OCI-LY1 (cell line): ENCODE results near the gene VLDLR.

Experiments used
- CTCF ChIP-seq: fragments of 200-600 bp; sonication (generic), shearing (Covaris generic); IDR thresholded peaks from 2 replicates; pipeline ENCODE4 v1.5.1; 2017; ENCODE audit warnings: mild to moderate bottlenecking, antibody characterized with exemption, low read length, moderate library complexity, mixed read lengths
- EZH2 ChIP-seq: fragments of 200-600 bp; sonication (generic), shearing (Covaris generic); IDR thresholded peaks from 2 replicates; pipeline ENCODE4 v1.8.0; 2017; ENCODE audit warnings: borderline replicate concordance, mixed run types, mild to moderate bottlenecking, antibody characterized with exemption, low read length, moderate library complexity, mixed read lengths

- TF ChIP-seq EZH2 (no peak), CTCF (no peak)
These were observed 70.0 kb downstream of the VLDLR start for GRCh38 chr9:2691626-2692025.
